HG02973 (cell line): ENCODE measurements around the gene LMBRD2.
A peak's percentile ranks its signal among the peaks of the same experiment; 100 is the strongest.
"Not testable (repeated sequence)": the region's sequence is repeated elsewhere in the genome, so short reads cannot be mapped to it uniquely, and the experiment has no call there.

Experiments used
- ATAC-seq: cut with Tn5 transposase; IDR thresholded peaks from one replicate; pipeline ENCODE4 v1.9.1; 2021; ENCODE audit warnings: moderate library complexity; ENCODE audit not compliant: unreplicated experiment

The LMBRD2 gene

DNA sequence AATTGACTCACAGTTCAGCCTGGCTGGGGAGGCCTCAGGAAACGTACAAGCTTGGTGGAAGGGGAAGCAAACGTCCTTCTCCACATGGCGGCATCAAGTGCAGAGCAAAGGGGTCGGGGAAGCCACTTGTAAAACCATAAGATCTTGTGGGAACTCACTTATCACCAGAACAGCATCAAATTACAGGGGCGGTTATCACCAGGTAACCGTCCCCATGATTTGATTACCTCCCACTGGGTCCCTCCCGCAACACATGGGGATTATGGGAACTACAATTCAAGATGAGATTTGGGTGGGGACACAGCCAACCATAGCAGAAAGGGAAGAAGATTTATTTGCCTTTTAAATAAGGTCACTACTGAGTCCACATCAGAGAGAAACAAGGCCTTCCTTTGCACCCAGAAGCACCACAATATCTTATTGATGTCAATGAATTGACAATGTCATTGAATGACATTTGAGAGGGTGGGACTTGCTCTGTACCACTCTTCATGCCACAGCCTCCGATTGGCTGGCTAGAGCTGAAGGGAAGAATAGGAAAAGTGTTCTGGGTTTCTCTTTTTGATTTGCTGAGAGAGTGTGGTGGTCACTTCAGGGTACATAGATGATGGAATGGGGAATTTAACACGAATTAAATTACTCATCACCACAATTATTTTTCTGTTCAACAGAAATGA, 11.3 kb upstream of the LMBRD2 start:
- no peak for ATAC-seq

DNA sequence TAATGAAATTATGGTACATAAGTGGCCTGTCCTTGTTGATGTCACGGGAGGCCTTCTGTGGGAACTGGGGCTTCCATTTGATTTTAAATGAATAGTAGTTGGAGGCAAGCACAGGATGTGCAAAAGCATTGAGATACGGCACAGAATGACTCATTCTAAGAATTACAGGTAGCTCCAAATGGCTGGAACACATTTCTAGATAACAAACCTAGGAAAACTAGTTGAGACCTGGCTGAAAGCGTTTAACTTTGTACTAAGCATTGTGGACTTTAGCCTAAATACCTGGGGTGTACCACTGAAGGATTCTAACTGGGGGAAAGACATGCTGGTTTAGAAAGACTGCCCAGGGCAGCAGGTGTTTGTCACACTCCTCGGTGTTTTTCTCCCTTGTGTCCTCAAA, 9.7 kb upstream of the LMBRD2 start:
- no peak for ATAC-seq

DNA sequence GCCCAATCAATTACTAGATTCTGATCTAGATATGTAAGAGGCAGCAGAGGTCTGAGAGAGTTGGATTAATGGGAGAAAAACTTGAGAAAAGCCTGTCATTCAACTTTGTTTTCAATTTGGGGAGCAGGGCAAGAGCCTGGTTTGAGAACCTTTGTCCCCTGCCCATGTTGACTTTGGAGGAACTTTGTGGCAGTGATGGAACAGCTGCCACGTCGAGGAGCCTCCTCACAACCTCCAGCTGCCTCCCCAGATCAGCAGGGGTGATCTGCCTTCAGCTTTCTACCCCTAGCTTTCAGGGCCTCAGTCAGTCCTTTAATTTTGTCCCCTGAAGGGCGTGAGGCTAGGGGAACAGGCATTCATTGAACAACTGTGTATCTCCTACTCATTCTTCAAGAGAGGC, 8.9 kb upstream of the LMBRD2 start:
- ATAC-seq, result no peak

DNA sequence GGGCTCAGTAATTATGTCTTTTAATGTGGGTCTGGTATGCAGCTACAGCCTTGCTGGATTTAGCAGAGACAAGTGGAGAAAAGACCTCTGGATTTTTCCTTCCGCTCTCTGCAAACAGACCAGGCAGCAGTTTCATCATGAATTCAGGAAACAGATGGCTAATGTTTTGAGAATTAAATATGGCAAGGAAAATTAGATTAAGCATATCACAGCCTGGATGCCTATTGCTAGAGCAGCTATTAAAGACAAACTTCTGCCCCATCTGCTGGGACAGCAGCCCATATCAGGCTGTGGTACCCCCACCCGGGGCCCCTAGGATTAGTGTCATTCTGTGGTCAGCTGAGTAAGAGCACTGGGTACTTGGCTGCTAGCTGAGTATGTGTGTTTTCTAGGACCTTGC, 6.5 kb upstream of the LMBRD2 start:
- no peak for ATAC-seq

DNA sequence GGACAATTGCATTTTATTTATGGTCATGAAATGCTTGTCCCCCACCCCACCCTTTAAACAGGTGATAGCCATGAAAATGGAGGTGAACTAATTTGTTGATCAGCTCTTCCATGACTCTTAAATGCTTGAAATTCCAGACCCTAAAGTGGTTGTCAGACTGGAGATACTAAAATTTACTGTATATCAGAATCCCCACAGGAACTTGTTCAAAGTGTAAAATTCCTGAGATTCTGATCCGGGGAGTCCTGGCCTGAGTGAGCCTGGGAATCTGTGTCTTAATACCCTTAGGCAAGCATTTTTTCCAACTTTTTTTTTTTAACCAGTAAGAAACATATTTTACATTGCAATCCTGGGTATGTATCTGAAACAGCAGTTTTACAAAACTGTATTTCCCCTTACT, 4.9 kb upstream of the LMBRD2 start:
- no peak for ATAC-seq

DNA sequence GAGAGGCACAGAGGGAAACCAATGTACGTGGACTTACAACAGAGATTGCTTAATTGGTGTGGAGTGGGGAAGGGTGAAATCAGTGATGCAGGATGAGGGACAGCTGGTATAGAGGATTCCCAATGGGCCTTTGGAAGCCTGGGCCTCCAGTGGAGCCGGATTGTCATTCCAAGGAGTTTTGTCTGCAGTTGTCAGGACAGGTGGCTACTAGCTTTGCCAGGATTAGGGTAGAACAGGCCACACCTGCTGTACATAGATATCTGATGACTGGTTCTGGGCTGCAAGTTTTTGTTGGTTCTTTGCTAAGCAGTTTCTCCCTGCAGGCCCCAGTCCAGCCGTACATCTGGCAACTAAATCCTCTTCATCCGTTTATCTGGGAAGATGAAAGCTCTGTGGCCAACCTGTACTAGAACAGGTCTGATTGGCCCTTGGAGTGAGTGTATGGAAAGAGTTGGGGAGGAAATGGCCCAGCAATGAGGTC, 4.5 kb upstream of the LMBRD2 start:
- no peak for ATAC-seq

DNA sequence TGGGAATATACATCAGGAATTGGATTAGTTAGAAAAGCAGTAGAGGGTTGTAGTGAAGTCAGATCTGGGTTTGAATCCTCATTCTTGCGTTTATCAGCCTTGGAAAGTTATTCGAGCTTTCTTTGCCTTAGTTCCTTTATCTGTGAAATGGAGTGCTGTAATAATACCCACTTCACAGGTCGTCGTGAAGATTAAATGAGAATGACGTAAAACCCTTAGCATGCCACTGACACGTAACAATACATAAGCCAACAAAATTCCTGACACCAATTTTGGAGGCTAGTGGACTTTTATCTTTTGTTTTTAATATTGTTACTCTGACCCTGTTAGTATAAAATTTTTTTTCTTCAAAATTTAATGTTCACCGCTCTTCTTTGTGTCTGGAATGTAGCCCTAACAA, 3.6 kb upstream of the LMBRD2 start:
- ATAC-seq, result no peak

DNA sequence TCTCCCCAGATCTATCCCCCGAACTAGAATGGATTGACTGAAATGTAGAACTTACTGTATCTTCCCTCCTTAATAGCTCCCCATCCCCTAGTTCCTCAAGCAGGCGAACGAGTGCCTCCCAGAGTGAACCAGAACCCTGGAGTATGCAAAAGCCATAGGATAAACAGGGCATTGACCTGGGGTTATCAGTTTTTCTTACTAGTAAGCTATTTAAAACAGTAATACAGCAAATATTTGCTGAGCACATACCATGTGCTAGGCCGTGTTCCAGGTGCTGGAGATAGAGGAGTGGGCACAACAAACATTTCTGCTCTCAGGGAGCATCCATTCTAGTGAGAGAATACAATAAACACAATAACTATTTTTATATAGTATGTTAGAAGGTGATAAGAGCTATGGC, 2.0 kb upstream of the LMBRD2 start:
- ATAC-seq, result no peak

DNA sequence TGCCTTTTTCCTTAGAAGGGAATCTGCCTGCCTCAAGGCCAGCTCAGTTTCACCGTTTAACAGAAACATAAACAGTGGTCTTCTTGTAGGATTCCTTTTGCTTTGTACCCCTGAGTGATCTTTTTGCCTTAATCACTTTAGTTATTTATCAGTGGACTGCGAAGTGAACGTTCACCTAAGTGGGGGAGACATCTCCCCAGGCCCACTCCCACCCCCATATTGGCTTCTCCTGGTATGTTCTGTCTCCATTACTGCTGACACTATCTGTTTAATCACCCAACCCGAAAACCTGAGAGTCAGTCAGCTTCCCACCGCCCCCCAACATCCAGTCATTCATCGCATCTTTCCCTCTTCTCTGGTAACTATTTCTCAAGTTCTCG, 1.6 kb upstream of the LMBRD2 start:
- ATAC-seq, result no peak

DNA sequence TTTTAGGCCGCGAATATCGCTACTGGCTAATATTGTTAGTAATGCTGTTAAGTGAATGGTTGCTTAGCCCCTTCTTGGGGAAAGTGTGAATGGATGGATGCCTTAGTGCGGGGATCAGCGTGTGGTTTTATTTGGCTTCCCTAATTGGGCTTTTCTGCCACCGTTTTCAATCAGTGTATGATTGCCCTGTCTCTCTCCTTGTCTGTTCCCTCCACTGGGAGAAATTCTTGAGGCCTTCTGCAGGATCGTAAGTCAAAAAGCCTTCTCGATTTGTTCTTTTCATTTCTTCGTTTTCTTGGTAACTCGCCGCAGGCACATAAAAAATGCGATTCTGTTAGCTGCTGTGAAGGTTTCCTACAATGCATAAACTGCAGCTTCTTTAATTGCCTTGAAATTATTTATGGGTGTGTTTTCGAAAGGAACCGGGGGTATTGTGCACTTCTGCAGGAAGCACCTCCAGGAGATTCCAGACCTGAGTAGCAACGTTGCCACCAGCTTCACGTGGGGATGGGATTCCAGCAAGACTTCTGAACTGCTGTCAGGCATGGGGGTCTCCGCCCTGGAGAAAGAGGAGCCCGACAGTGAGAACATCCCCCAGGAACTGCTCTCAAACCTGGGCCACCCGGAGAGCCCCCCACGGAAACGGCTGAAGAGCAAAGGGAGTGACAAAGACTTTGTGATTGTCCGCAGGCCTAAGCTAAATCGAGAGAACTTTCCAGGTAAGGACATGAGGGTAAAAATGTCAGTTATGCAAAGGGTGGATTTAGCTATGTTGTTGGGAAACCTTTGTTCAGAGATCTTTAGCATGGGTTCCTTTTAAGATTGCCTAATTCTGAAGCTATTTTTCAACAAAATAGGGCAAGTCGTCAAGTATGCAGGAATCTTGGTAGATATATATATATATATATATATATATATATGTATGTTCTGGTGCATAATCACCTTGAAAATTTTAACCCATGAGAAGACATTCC, 924 bp upstream of the LMBRD2 start:
- ATAC-seq, result peak; percentile 2

DNA sequence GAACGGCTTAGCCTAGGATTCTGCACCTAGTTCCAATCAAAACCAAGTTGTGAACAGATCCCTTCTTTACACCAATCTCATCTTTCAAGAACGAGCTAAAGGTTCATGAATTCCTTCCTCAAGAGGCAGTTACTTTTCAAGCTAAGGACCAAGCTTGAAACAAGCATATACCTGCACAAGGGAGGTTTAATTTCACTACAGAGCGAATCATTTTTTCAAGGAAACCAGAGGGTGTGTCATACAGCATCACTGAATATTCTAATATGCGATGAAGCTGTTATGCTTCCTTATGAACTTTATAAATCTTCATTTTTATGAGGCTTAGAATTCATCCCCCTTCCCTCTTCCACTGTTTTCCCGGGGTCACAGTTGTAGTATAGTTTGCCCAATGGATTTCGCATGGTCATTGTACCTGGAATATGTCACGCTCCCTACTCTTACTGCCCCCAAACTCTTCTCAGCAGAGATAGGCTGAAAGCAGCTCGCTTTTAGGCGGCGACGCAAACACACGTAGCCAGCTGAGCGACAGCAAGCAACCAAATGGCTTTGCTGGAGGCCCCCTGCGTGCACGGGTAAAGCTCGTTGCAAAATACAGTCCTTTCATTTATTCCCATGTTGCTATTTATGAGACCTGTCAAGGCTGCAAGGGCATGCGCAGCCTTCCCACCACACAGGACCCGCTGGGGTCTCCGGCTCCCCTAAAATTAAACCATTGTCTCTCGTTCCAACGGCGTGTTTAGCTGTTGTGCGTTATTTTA, 832 bp downstream of the LMBRD2 start:
- ATAC-seq, result peak; percentile 32

DNA sequence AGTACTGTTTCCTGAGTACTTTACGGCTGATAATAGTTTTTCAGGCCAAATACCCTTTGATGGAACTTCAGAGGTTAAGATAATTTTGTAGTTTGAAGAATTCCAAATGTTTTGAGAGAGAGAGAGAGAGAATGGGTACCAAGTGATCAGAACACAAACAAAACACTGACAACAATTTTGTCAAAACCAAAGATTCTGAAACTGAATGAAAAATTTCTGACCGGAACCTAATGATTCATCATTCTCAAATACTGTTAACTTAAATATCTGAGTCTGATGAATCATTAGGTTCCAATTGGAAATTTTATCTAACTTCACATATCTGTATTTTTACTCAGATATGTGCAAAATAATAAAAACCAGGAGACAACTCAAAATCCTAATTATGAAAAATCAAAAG, 4.0 kb downstream of the LMBRD2 start:
- ATAC-seq, result no peak

DNA sequence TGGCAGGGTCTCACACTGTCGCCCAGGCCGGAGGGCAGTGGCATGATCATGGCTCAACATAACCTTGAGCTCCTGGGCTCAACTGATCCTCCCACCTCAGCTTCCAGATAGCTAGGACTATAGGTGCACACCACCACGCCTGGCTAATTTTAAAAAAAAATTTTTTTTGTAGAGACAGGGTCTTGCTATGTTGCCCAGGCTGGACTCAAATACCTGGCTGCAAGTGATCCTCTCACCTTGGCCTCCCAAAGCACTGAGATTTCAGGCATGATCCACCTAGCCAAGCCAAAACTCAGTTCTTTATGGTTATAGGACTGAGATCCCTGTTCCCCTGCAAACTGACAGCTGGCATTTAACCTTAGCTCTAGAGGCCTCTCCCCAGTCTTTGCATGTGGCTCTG, 5.3 kb downstream of the LMBRD2 start:
- ATAC-seq, result no peak

DNA sequence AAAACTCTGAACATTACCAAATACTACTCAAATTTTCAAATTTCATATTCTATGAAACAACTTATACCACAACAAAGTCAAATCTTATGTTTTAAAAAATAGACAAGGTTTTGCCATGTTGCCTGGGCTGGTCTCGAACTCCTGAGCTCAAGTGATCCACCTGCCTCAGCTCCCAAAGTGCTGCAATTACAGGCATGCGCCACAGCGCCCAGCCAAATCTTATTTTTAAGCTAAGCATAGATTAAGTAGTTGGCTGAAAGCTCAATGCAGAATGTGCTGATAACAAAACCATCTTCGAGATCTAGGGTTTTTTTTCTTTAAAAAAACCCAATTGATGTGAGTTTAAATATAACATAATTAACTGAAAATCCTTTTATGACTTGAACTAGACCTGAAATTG, 6.4 kb downstream of the LMBRD2 start:
- ATAC-seq, result no peak

DNA sequence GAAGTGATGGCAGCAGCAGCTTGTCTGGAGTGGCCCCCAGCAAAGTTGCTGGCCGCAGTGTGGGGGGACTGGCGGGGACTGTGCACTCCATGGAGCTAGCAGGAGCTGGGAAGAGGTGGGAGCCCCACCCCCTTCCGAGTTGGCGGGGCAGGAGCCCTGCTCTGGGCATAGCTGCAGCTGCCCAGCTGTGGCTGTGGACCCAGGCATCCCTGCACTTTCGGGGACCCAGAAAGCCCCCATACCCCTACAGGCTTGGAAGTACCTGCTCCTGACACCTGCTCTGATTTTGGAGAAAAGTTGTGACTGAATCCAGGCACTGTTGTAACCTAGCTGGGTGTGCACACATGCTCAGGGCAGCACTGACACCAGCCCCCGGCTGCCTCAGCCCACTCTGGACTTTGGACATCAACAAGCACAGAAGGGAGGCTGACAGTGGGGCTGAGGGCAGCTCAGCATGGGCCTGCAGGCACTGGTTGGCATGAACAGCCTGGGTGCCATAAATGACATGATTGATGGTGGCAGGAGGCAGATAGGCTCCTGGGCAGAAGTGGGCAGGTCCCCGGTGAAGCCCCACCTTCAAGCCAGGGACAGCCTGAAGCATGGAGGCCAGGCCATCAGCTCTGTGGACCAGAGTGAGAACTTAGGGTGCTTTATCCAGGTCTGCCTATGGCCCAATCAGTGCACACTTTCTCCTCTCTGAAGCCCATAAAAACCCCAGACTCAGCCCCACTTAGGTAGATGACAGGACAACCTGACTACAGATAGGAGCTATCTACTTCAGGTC, 12.6 kb downstream of the LMBRD2 start:
- ATAC-seq, result no peak

DNA sequence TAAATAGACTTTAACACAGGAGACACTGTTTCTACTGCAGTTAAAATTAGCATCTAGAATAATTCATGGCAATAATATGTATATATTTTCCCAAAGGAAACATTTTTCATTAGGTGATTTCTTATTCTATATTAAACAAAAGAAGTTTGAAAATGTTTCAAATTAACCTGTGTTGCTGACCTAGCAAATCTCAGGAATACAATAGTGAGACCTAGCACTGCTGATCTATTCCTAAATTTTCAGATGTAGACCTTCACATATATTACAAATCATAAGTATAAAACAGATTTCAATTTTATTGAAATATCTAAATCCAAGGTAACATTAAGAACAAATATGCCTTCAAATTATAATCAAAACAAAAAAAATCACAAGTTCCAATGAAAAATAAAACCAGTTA, 15.1 kb downstream of the LMBRD2 start:
- ATAC-seq, result no peak

DNA sequence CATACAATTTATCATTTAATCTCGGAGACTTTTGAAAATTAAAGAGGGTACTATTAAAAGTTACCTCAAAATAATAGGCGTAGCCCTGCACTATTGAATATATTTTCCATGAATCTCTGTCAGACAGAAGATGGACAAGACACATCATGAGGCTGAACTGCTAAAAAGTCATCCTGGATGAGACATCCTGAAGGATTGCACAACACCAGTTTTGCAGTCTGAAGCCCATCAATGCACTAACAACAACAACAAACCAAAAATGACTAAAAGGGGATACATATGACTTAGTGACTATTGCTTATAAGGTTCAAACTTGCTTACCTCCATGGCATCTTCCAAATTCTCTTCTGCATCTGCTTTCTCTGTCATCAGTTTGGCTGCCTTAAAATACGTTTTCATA, 15.7 kb downstream of the LMBRD2 start:
- ATAC-seq, result no peak

DNA sequence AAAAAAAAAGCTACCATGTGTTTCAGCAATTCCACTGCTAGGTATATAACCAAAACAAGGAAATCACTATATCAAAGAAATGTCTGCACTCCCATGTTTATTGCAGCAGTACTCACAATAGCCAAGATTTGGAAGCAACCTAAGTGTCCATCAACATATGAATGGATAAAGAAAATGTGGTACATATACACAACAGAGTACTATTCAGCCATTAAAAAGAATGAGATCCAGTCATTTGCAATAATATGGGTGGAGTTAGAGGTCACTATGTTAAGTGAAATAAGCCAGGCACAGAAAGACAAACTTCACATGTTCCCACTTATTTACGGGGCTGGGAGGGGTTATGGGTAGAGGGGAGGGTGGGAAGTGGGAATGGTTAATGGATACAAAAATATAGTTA, 18.7 kb downstream of the LMBRD2 start:
- ATAC-seq, result not testable (repeated sequence)

DNA sequence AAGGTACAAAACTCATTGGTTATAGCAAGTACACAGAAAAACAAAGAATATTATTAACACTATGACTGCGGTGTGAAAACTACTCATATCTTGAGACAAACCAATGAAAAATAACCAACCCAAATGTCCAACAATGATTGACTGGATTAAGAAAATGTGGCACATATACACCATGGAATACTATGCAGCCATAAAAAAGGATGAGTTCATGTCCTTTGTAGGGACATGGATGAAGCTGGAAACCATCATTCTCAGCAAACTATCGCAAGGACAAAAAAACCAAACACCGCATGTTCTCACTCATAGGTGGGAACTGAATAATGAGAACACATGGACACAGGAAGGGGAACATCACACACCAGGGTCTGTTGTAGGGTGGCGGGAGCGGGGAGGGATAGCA, 22.0 kb downstream of the LMBRD2 start:
- not testable (repeated sequence) for ATAC-seq

DNA sequence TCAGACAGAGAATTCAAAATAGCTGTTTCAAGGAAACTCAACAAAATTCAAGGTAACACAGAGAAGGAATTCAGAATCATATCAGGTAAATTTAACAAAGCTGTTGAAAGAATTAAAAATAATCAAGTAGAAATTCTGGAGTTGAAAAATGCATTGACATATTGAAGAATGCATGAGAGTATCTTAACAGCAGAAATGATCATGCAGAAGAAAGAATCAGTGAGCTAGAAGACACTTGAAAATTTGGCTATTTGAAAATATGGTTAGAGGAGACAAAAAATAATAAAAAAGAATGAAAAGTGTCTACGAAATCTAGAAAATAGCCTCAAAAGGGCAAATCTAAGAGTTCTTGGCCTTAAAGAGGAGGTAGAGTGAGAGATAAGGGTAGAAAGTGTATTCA, 22.9 kb downstream of the LMBRD2 start:
- ATAC-seq, result no peak

DNA sequence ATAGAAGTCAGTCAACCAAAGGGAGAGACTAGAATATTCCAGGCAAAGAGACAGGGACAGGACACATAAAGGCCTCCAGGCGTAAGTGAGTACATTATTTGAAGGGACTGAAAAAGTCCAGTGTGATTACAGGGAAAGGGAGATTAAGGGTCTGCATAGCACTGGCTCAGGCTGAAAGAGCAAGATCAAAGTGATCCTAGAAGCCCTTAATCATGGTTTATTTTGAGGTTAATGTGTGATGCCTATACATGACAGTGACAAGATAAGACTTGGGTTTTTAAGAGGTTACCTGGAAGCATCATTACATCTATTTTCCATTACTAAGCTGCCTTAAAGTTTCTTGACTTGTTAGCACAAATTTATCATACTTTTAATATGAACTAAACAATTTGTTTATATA, 25.8 kb downstream of the LMBRD2 start:
- no peak for ATAC-seq
